Breast epithelium (tissue), 4 donors: ENCODE results near the gene ALDH16A1. TPM values are rescaled to one million over a fixed set of nuclear protein-coding genes. Genes with fewer than 3 reads are reported as not detected.

Source experiments
- DNase-seq, 2 donors: peaks; one replicate each; pipeline ENCODE4 v3.0.0-alpha.2; 2019; ENCODE audit warnings: low spot score in 2 of 2
- H3K27ac ChIP-seq, 2 donors: fragments of 200-600 bp; sonication (generic) in 1 of 2; one replicate each; pipeline ENCODE4 v1.5.1; 2016 to 2019; ENCODE audit warnings: mild to moderate bottlenecking in 1 of 2
- H3K27me3 ChIP-seq, 2 donors: fragments of 200-600 bp; sonication (generic) in 1 of 2; one replicate each; pipeline versions ENCODE4 v1.5.1 to v1.6.0; 2017 to 2019; ENCODE audit warnings: control low read depth in 1 of 2, mild to moderate bottlenecking in 1 of 2
- H3K36me3 ChIP-seq: fragments of 200-600 bp; one replicate; pipeline ENCODE4 v1.5.1; 2019
- H3K4me1 ChIP-seq, 2 donors: fragments of 200-600 bp; sonication (generic); one replicate each; pipeline ENCODE4 v1.5.1; 2016 to 2019; ENCODE audit warnings: control low read depth in 1 of 2
- H3K4me3 ChIP-seq, 3 donors: fragments of 200-600 bp; sonication (generic); 1 replicate in 2 of 3; 2 replicates in 1 of 3; pipeline ENCODE4 v1.5.1; 2016 to 2019; ENCODE audit warnings: mild to moderate bottlenecking in 3 of 3, moderate library complexity in 2 of 3
- H3K9me3 ChIP-seq, 2 donors: fragments of 200-600 bp; sonication (generic) in 1 of 2; one replicate each; pipeline ENCODE4 v1.5.1; 2016 to 2019; ENCODE audit warnings: control low read depth in 1 of 2
- POLR2A ChIP-seq: fragments of 450-650 bp; IDR thresholded peaks from one replicate; pipeline ENCODE4 v1.6.1; 2016; ENCODE audit warnings: antibody characterized with exemption, mild to moderate bottlenecking, moderate library complexity
- POLR2AphosphoS5 ChIP-seq, 3 donors: sonication (generic); formaldehyde crosslinking; IDR thresholded peaks; one replicate each; pipeline ENCODE4 v1.6.1; 2017; ENCODE audit warnings: antibody characterized with exemption in 3 of 3
- intact Hi-C: fragments of 100-400 bp; cut with DNase I; formaldehyde crosslinking; loops from one replicate; pipeline ENCODE4 v1.15.1; 2023; ENCODE audit warnings: low total_unique reads
- total RNA-seq, 3 donors: library from RNA; depleted of rRNA; stranded (reverse); fragments of >200 nt; gene quantifications; one replicate each; pipeline ENCODE4 v1.1.0, GENCODE V29; 2016
- TF ChIP-seq, protein P1 (sequence below), 3 donors: fragments of 450-650 bp; IDR thresholded peaks; one replicate each; pipeline ENCODE4 v1.5.1; 2016 to 2017; ENCODE audit warnings: antibody characterized with exemption in 3 of 3, mild to moderate bottlenecking in 3 of 3, moderate library complexity in 3 of 3

Gene ALDH16A1
- total RNA-seq, 3 donors from 2014 or later: 20.6 to 34.4 (median 32.2) TPM

DNA sequence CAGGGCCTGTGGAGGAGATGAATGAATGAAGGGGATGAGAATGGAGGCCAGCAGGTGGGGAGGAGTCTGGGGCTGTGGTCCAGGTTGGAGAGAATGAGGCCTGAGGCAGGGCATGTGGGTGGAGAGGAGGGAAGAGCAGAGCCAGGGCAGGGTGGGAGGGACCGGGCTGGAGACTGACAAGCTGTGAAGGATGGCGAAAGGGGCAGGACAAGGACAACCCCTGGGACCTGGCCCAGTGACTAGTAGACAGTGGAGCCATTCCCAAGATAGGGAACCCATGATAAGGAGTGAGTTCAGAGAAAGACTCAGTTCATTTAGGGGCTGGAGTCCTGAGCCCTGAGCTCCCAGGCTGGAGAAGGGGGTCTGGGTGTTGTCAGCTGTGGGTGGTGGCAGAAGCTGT, 32.8 kb upstream of the ALDH16A1 start:
- Histone ChIP-seq H3K4me3 (no peak overlapping the region), H3K36me3 (no peaks in the 10 kb centered on the region), H3K4me1 (peaks cover 0 to 8% of the 10 kb centered on the region in 2 donors), H3K27me3 (peaks cover 9 to 56% of the 10 kb centered on the region in 2 donors), H3K9me3 (no peaks in the 10 kb centered on the region), H3K27ac (no peak overlapping the region)
- intact Hi-C loops: no loop called here
- no peak for DNase-seq
- no peak for TF ChIP-seq POLR2AphosphoS5 (IDR thresholded peaks at IDR 0.05)
- TF ChIP-seq, protein P1, sequence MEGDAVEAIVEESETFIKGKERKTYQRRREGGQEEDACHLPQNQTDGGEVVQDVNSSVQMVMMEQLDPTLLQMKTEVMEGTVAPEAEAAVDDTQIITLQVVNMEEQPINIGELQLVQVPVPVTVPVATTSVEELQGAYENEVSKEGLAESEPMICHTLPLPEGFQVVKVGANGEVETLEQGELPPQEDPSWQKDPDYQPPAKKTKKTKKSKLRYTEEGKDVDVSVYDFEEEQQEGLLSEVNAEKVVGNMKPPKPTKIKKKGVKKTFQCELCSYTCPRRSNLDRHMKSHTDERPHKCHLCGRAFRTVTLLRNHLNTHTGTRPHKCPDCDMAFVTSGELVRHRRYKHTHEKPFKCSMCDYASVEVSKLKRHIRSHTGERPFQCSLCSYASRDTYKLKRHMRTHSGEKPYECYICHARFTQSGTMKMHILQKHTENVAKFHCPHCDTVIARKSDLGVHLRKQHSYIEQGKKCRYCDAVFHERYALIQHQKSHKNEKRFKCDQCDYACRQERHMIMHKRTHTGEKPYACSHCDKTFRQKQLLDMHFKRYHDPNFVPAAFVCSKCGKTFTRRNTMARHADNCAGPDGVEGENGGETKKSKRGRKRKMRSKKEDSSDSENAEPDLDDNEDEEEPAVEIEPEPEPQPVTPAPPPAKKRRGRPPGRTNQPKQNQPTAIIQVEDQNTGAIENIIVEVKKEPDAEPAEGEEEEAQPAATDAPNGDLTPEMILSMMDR (IDR thresholded peaks at IDR 0.05): no peak

- Histone ChIP-seq H3K36me3 (no peaks in the 10 kb centered on the region), H3K4me3 (peak overlapping the region in 2 of 3 donors; percentile 40 to 65), H3K9me3 (no peaks in the 10 kb centered on the region), H3K27ac (no peak overlapping the region), H3K27me3 (peaks cover 11 to 67% of the 10 kb centered on the region in 2 donors), H3K4me1 (peaks cover 0 to 8% of the 10 kb centered on the region in 2 donors)
- peak in 1 of 2 donors; percentile 54 for DNase-seq
- intact Hi-C loops: no loop called here
- TF ChIP-seq, protein P1 (IDR thresholded peaks at IDR 0.05): no peak
- TF ChIP-seq POLR2AphosphoS5 (IDR thresholded peaks at IDR 0.05) (no peak), POLR2A (no peak)
Observed at GRCh38 chr19:49421039-49421877, 31.8 kb upstream of the ALDH16A1 start.

DNA sequence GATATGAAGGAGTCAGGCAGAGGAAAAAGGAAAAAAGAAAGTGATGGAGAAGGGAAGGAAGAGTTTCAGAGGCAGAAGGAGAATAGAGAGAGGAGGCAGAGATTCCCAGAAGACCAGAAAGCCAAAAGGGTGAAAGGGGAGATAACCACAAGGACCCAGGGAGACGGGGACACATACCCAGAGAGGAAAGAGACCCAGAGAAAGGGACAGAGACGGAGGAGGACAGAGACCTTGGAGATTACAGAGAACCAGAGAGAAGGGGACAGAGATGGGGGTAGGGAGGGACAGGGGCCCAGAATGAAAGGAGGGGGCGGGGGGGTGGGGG, 31.2 kb upstream of the ALDH16A1 start:
- no peak overlapping the region for H3K27ac ChIP-seq
- TF ChIP-seq POLR2AphosphoS5 (IDR thresholded peaks at IDR 0.05) (no peak), POLR2A (no peak)
- TF ChIP-seq, protein P1 (IDR thresholded peaks at IDR 0.05): no peak
- H3K27me3 ChIP-seq: peaks cover 11 to 73% of the 10 kb centered on the region in 2 donors
- H3K4me3 ChIP-seq: no peak overlapping the region
- H3K36me3 ChIP-seq: no peaks in the 10 kb centered on the region
- no peaks in the 10 kb centered on the region for H3K9me3 ChIP-seq
- H3K4me1 ChIP-seq: peaks cover 0 to 8% of the 10 kb centered on the region in 2 donors
- intact Hi-C loops: no loop called here
- no peak for DNase-seq

DNA sequence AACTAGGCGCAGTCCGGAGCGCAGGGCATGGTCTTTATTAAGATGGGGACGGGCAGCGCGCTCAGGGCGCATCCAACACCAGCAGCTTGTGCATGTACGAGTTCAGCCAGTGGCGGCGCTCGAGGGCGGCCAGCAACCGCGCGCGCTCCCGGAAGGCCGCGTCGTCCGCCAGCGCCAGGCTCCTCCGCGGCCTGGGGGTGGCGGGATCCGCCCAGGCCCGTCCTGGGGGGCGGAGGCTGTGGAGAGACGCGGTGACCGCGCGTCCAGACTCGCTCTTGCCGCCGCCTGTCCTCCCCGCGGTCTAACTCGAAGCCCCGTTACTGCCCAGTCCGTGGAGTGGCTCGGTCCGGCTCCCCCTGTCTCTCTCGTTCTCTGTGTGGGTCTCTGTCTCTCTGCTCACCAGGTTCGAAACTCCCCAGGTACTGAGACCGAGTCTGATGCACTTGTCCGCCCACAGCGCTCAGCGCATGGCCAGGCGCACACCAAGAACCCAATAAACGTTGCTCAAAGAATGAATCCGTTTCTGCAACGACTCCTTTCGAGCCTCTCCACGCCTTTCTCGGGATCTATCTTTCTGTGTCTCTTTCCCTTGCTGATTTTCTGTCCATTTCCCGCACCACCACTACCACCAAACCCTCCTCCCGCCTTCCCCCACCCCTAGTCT, 30.5 kb upstream of the ALDH16A1 start:
- Histone ChIP-seq H3K4me1 (peaks cover 0 to 8% of the 10 kb centered on the region in 2 donors), H3K4me3 (peak overlapping the region in 2 of 3 donors; percentile 25 to 55), H3K9me3 (no peaks in the 10 kb centered on the region), H3K27me3 (peaks cover 14 to 80% of the 10 kb centered on the region in 2 donors), H3K36me3 (no peaks in the 10 kb centered on the region), H3K27ac (no peak overlapping the region)
- no peak for TF ChIP-seq POLR2AphosphoS5 (IDR thresholded peaks at IDR 0.05)
- TF ChIP-seq, protein P1 (IDR thresholded peaks at IDR 0.05): peak in 1 of 3 donors; percentile 12
- intact Hi-C loops: no loop called here
- no peak for DNase-seq
